Iris pigment epithelial cell (primary cell): Measurements from ENCODE around the gene KCND1.

Experiments
- DNase-seq: peaks from one replicate; pipeline ENCODE4 v3.0.0-alpha.2; 2011; ENCODE audit warnings: low read depth

The KCND1 gene

GRCh38 chrX:48911412-48912182 lies 60.0 kb downstream of the KCND1 start, which contains the start of gene SLC35A2:
Gene SLC35A2 (minus strand): TSS chrX:48911646. CDS start chrX:48911636, 10 bp downstream.
- peak; percentile 85 for DNase-seq
